GM18907 (cell line): ENCODE measurements around the gene CHADL.

Experiments
- ATAC-seq: cut with Tn5 transposase; IDR thresholded peaks from one replicate; pipeline ENCODE4 v1.9.1; 2021; ENCODE audit warnings: mild to moderate bottlenecking, moderate library complexity; ENCODE audit not compliant: unreplicated experiment

The CHADL gene

GRCh38 chr22:41231369-41231768 is 9.4 kb downstream of the CHADL start:
- ATAC-seq: no peak

DNA sequence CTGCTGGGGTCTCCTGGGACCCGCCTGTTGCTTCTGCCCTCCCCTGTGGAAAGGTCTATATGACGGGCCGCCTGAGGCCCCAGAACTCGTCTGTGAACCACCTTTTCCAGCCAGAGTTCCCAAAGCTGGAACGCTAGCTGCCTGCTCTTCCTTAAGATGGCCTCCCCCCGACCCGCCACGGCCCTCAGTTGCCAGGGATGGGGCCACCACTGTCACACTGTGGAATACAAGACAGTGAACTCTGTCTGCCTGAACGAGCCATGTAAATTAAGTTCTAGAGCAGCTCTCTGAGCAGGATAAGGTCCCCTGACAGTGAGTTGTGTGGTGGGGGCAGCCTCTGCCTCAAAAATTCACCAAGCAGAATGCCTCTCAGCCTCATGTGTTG is 10.3 kb downstream of the CHADL start:
- ATAC-seq: no peak

DNA sequence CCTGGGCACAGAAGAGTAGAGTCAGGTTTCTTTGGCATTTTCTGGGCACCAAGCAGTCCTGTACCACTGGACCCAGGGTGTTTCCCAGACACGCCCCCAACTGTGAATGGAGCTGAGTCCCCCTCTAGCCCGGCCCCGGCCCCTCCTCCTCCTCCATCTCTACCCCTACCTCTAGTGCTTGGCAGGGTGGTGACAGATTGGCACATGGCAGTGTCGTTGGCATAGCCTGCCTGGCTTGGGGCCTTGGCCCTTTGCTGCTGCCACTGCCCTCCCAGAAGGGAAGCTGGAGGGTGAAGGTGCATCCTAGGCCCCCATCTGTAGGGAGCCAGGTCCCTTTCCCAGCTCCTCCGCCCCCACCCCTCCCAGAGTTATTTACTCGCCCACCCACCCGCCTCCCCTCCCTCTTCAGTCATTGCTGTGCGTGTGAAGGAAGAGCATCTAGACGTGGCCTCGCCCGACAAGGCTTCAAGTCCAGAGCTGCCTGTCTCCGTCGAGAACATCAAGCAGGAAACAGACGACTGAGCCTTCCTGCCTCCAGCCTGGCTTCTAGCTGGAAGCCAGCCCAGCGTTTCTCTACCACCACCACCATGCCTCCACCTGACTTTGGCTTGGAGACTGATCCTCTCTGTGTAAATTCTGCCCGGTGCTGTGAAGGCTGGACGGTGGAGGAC is 10.9 kb downstream of the CHADL start:
- ATAC-seq: no peak

DNA sequence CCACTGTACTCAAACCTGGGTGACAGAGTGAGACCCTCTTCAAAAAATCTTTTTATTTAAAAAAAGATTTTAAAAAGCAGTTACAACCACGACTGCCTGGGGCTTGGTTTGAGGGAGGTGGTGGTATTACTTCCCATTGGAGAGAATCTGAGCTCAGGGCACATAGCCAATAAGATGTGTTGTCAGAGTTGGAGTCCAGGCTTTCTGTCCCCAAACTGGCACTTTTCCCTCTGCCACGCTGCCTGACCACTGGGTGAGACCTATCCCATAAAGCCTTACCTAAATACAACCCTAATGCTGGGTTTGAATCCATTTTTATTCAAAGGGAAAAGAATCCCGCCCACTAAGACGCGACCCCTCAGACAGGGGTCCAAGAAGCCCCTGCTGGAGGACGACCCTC is 11.5 kb downstream of the CHADL start:
- no peak for ATAC-seq

- no peak for ATAC-seq
Measured at GRCh38 chr22:41226723-41227655, 13.7 kb downstream of the CHADL start.

DNA sequence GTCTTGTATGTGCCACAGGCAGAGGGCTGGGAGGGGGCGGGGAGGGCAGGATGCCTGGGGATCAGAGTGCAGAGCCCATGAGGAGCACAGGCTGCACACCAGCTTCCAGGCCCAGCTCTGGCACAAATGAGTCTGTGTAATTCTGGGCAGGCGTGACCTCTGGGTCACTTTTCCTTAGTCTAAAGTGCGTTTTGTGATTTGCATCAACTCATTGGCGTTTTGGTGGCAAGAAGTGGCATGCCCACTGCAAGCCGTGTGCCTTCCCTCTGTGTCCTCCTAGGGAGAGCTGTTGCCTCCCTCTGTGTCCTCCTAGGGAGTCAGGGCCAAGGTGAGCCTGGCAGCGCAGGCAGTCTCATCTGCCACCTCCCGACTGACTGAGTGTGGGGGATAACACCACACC is 17.2 kb downstream of the CHADL start:
- no peak for ATAC-seq

DNA sequence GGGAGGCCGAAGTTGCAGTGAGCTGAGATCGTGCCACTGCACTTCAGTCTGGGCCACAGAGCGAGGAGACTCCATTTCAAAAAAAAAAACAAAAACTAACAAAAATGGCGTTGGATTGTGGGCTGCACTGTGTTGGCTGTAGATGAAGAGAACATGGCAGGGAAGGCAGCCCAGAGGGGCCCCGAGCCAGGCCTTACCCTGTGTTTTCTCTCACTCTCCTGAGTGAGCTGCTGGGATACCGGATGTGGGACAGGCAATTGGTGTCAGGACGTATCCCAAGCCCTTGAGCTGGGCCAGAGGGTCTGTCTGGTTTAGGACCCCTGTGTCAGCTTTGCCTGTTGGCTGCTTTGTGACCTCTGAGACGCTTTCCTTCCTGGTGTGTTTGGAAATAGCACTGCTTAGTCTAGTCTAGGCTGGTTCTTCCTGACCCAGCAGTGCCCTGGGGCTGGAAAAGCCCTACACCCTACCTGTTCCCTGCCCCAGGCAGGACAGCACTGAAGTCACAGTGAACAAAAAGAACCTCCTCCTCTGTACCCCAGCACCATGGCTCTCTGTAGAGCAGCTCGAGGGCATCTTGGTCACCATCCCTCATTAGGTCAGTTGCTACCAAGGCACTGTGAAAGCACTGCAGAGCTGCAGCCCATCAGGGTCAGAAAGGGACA is 17.8 kb downstream of the CHADL start:
- no peak for ATAC-seq

DNA sequence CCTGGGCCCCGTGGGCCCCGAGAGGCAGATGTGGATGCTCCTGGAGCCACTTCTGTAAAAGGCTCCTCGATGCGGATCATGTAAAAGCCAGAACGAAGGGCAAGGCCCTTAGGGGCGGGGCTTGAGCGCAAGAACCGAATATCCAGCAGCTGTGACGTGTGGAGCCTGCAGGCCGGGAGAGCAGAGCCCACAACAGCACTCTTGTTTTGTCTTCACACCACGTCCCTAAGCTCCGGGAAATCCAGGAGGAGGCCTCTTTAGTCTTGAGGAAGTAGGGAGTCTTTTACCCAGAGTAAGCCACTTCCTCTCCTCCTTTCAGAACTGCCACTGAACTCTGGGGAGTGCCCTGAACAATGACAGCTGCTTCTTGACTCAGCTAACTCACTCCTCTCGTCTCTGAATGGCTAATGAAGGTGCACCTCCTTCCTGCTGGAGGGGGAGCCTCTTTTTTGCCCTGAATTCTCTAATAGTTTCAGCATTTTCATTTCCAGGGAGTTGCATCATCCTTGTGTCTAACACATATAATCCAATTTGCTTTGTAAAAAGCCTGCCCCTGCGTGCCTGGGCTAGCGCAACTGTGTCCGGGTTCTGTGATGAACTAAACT is 23.1 kb downstream of the CHADL start:
- peak; percentile 60 for ATAC-seq

- ATAC-seq: no peak
Measured at GRCh38 chr22:41216984-41217383, 23.7 kb downstream of the CHADL start.

DNA sequence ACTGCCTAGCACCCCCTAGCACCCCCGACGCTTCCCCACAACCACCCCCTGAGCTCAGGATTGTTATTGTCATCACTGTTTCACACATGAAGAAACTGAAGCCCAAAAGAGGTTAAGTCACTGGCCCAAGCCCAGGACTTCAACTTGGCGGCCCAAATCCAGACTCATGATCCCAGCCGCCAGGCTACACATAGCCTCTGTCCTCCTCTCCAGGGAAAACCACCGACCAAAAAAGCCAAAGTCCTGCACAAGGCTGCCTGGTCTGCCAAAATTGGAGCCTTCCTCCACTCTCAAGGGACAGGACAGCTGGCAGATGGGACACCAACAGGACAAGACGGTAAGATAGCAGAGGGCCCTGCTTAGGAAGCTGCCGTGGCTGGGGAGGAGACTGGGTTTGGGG is 24.8 kb downstream of the CHADL start:
- no peak for ATAC-seq

DNA sequence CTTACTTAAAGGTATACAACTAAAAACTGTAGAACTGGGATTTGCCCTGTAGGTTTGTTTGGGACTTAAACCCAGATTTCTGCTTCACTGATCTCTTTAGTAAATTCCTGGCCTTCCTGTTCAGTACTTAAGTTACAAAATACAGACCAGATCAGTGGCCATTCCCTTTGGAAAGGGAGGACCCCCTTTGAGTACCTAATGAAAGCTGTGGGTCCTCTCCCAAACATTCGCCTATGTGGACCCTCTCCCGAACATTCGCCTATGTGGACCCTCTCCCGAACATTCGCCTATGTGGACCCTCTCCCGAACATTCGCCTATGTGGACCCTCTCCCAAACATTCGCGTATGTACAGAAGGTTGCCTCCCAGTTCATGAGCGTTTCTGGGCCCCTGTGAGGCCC is 25.3 kb downstream of the CHADL start:
- no peak for ATAC-seq

GRCh38 chr22:41206719-41207118 is 34.0 kb downstream of the CHADL start:
- ATAC-seq: no peak

- ATAC-seq: peak; percentile 92
Measured at GRCh38 chr22:41204992-41205900, 35.5 kb downstream of the CHADL start, which contains the start of gene L3MBTL2. Gene L3MBTL2 (plus strand): TSS chr22:41205312. CDS start chr22:41205363, 51 bp downstream.

GRCh38 chr22:41204066-41204465 is 36.7 kb downstream of the CHADL start:
- no peak for ATAC-seq

DNA sequence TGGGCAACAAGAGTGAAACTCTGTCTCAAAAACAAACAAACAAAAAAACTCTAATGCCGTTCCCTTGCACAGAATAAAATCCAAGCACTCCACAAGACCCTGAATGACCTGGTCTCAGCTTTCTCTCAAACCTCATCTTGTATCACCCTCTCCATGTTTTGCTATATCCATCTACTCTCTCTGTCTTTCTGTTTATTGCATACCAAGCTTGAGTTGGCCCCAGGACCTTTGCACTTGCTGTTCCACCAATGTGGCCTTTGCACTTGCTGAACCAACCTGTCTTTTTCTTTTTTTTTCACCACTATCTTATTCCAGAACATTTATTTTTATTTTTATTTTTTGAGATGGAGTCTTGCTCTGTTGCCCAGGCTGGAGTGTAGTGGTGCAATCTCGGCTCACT is 37.6 kb downstream of the CHADL start:
- ATAC-seq: no peak

DNA sequence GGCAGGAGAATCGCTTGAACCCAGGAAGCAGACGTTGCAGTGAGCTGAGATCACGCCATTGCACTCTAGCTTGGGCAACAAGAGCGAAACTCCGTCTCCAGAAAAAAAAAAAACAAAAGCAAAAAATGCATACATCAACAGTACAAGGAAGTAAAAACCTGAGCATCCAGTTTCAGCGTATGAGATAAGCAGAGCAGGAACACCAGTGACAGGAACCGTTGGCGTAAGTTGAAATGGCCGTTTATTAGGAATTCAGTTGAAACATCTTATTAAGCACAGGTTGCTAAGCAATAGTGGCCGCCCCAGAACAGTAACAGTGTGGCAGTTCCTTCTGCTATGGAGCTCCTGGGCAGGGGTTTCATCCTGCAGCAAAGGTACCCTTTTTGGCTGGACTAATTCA is 39.6 kb downstream of the CHADL start:
- no peak for ATAC-seq

GRCh38 chr22:41198027-41198580 is 42.6 kb downstream of the CHADL start:
- no peak for ATAC-seq

- no peak for ATAC-seq
Measured at GRCh38 chr22:41197038-41197972, 43.4 kb downstream of the CHADL start.

DNA sequence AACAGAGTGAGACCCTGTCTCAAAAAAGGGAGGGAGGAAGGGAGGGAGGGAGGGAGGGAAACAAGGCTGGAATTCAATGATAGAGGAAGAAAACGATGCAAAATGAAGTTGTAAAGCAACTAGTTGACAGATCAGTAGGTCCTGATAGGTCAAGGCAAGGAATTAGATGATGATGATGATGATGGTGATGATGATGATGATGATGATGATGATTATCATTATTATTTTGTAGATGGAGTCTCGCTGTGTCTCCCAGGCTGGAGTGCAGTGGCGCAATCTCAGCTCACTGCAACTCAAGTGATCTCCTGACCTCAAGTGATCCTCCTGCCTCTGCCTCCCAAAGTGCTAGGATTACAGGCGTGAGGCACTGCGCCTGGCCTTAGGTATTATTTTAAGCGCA is 46.9 kb downstream of the CHADL start:
- no peak for ATAC-seq
